Smooth muscle cell of the brain vasculature (primary cell): ENCODE results near the gene PLCB1.
A peak's percentile ranks its signal among the peaks of the same experiment; 100 is the strongest.

Source experiments
- DNase-seq: peaks from one replicate; pipeline ENCODE4 v3.0.0-alpha.2; 2012; ENCODE audit warnings: low read depth, low spot score

The PLCB1 gene

DNA sequence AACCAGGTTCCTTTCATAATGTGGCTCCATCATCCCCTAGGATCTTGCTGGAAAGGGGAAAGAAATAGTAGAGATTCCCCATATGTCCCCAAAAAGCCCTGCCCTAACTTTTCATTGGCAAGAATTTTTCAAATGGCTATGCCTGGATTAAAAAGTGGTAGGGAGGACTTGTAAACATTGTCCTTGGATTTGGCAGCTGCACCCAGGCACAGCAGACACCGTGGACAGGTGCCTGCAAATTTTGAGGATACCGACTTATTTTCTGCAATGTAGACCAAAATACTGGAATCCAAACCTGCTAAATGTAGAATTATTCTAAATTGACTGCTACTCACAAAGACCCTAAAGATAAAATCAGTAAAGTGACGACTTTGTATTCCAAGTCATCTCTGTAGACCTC, 733.6 kb downstream of the PLCB1 start:
- no peak for DNase-seq

DNA sequence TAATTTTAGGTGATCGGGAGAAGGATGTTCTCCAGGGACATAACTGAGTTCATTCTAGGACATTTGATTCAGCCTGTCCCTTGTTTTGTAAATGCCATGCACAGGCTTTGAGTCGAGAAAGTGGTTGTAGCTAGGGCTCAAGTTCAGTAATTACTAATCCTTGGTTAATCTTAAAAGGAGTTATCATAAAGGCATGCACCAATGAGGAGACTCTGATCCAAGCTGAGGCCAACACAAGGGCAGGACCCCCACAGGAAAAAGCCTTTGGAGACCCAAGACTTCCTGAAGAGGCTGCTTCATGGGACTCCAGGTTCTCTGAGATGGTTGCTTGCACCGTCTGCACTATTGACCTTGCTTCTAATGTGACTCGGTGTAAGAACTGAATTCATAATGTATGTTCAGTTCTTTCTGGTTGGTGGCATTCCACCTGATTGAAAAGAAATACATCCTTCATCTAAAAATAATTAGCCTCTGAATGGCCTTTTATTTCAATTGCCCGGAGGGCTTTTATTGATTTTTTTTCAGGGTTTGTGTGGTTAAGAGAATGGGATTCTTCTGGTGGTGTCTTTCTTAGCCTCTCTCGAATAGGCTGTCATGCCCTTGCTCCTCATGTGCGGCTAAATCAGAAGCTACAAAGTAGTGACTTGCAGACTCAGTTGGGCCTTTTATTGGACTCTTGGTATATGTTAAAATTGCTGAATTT, 735.1 kb downstream of the PLCB1 start:
- DNase-seq, result no peak

DNA sequence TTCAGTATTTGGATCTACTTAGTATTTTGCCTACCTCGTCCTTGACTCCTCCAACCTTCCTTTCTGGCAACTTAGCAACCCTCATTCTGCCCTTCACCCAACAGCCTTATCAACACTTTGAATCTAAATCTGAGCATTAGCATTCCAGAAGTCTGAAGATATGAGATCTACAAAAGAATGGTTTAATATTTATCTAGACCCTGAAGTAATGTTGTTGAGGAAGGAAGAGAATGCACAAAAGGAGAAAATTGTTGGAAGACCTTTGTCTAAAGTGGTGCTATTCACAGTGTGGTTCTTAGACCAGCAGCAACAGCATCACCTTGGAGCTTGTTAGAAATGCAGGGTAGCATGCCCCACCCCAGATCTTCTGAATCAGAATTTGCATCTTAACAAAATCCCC, 738.6 kb downstream of the PLCB1 start:
- no peak for DNase-seq

DNA sequence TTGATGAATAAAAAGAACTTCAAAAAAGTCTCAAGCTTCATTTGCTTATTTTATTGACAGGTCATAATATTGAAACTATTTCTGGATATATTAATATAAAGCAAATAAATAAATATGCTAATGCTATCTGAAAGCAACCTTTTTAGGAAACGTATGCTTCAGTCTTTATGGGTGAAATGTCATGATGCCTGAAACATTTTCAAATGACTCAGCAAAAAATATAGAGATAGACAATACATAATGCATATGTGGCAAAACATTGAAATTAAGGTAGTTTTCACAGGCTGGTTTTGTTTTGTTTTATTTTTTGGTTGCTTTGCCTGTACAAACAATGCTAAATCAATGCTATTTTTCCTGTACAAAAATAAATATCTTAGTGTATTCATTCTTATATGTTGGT, 742.4 kb downstream of the PLCB1 start:
- DNase-seq, result no peak

DNA sequence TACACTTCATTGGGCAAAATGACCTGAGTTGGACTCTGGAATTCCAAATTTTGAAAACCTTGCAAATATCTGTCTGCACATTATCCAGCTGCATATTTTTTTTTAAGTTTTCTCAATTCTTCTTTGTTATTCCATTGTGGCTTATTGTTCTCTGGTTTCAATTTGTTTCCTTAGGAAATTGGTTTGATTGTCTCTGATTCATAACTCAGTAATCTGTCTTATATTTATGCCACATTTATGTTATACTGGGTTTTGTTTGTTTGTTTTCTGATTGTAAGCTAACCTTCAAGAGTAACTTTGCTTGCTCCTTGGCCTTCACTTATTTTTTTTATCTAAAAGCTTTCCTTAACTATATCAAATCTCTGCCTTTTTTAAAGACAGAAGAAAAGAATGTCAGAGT, 743.5 kb downstream of the PLCB1 start:
- DNase-seq, result no peak

DNA sequence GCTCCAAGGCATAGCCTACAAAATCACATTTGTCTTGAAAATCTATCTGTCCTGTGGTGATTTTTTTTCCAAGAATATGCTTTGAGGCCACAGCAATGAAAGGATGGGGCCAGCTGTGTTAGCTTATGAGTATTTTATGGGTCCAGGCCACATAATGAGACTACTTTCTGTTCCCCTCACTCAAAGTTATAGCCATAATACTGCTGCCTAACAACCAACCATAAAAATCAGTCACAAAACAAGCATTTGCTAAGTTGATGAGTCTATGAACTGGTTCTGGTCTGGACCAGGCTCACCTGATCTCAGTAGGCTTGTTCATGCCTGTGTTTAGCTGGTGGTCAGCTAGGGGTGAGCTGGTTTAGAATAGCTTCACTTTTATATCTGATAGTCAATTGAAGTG, 744.3 kb downstream of the PLCB1 start:
- DNase-seq, result no peak

DNA sequence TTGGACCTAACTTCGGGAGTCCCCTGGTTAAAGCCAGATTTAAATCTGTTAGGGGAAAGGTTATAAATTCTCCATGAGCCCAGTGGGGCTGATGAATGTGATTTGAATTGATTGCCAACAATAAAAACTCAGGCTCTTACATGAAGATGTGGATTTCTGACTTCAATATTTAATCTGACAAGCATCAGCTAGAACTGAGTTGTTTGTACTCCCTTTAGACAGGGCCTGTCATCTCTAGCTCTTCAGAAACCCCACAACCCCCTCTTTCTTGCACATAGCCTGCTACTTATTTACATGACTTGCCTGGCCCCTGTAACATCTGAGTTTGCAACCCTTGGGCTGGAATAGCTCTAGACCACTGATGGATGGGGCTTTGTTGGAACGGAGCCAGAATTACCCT, 745.2 kb downstream of the PLCB1 start:
- DNase-seq, result no peak

DNA sequence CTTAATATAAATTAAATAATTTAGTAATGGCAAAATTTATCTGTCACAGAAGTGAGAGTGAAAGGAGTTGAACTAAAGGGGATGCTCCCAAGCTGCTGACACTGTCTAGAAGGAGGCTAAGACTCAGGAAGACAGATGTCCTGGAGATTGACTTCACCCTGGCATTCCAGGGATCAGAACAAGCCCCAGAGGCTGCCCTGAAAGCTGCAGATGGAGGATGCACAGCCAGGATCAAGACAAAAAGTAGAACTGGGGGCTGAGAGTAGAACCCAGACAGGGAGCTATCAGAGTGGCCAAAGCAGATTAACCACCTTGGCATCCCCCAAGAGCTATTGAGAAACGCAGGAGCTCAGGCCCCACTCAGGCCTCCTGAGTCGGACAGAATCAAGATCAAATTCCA, 747.6 kb downstream of the PLCB1 start:
- no peak for DNase-seq

DNA sequence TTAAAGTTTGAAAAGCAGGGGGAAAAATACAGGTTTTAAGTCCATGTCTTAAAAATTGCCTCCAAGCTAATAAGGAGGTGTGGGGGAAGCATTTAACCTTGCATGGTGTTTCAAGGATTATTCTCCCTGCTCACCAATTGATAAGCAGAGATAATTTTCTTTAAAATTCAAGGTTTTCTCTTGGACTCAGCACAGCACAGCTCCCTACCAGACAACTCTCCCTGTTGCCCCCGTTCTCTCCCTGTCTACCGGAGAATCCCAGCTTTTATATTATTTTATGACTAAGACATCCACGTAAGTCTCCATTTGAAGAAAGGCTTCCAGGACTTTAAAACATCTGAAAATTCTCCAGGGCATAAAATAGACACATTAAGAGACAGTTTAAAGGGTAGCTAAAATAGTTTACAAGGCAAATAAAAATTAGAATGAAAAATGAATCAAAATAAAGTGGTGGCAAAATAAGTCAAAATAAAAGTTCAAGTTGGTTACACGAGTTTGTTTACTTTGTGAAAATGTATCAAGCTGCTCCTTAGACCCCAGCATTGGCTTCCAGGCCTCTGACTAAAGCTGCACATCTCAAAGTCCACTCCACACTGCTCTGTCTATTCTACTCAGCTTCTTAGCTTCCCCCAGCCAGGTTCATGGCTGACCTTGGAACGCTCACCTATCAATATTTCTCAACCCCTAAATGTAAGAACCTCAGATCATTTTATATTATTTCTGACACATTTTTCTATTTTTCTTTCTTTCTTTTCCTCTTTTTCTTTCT, 748.2 kb downstream of the PLCB1 start:
- DNase-seq, result no peak

DNA sequence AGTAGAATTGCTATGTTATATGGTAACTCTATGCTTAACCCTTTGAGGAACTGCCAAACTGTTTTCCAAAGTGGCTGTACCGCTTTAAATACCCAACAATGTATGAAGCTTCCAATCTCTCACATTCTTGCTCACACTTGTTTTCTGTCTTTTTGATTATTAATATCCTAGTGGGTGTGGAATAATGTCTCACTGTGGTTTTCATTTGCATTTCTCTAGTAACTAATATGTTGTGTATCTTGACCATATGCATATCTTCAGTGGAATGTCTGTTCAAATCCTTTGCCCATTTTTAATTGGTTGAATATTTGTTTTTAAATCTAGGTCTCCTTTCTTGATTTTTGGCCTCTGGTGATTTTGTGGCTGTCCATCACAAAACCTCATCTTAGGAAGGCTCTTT, 759.0 kb downstream of the PLCB1 start:
- DNase-seq, result no peak

DNA sequence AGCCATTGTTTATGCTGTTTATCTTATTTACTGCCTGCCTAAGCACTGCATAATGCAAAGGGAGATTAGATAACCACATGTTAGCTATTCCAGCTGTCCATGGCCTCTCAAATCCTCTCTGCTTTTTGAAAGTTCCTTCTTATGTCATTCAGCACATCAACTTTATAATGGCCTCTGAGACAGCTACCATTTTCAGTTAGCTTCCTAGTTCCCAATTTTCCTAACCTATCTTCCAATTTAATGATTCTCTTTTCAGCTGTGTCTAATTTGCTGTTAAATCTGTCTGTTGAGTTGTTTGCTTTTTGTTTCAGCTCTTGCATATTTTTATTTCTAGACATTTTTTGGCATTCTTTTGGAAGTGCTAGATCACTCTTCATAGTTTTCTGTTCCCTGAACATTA, 763.4 kb downstream of the PLCB1 start:
- no peak for DNase-seq

DNA sequence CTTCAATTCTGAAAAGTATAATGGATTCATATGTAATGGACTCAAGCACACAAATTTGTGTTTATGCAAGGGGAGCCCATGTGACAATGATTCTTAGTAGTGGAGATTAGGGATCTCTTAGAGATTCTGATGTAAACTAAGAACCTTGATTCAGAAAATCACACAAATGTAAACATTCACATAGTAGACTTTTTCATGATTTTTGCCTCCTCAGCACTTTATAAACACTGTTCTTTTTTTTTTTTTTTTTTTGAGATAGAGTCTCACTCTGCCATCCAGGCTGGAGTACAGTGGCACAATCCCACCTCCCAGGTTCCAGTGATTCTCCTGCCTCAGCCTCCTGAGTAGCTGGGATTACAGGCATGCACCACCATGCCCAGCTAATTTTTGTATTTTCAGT, 766.8 kb downstream of the PLCB1 start:
- no peak for DNase-seq

DNA sequence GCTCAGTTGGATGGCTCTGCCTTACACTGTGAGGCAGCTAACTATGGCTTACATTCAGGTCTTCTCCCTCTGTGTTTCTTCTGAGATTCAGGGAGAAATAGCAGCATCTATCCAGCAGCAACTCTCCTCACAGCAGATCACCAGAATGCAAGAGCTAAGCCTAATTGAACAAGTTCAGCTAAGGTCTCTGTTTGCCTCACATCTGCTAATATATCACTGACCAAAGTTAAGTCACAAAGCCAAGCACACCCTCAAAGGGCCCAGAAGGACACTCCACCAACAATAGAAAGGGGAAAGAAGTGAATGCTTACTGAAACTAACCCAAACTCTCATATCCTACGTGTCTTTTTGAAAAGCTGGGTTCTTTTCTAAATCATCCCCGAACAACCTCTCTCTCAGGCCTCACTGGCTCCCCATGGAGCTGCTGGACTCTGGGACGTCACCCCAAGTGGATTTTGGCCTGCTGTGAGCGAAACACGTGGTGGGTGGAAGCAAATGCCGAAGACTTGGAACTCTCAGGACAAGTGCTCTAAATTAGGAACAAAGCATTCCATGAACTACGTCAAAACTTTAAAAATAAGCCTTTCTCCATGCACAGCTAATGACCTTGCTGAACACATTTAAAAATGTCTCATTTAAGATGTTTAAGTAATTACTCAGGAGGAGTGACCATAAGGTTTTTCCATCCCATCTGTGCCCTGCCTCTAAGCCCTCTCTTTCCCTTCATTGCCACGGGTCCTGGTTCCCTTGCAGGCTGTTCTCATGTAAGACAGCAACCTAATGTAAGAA, 769.4 kb downstream of the PLCB1 start:
- DNase-seq, result no peak

DNA sequence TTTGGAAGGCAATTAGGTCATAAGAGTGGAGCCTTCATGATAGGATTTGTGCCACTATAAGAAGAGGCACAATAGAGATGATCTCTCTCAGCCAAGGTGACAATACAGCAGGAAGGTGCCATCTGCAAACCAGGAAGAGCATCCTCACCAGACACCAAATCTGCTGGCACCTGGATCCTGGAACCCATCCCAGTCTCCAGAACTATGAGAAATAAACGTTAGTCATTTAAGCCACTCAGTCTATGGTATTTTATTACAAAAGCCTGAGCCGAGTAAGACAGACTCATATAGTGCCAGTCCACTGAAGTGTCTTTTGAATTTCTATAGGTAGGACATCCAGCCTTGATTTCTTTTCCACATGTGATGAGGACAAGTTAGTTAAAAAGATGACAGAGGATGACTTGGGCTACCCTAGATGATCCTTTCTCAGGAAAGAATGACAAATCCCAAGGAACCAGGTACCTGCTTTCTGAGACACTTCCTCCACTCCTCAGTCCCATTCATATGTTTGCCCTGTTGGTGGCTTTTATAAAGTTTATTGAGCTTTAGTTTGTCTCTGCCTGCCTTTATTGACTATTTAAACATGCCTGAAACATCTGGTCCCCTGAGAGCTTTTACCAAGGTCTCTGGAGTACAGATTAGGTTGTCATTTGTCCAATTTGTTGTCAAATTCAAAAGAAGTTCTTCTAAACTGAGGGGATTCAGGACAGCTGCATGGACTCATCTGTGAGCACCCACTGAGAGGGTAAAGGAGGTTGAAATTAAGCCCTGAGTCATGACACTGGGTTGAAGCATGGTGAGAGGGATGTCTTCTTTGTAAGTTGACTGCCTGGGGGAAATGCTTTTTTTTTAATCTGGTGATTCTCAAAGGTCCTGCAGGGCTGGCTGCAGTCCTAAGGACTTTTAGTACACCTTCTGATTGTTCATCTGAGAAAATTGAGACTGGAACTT, 771.9 kb downstream of the PLCB1 start:
- DNase-seq, result peak; percentile 7

DNA sequence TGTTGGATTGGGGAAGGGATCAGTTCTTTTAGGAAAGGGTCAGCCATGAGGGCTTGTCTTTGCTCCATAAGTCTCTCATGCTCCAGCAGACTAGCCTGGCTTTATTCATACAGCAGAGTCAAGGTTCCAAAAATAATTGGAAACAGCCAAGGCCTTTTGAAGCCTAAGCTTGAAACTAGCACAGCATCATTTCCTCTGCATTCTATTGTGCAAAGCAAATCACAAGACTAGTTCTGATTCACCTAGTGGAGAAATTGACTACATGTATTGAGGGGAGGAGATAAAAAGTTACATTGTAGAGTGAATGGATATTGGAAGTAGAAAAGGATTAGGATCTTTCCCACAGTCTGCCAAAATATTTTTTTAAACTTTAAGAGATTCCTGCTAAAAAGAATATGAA, 777.5 kb downstream of the PLCB1 start:
- DNase-seq, result no peak

DNA sequence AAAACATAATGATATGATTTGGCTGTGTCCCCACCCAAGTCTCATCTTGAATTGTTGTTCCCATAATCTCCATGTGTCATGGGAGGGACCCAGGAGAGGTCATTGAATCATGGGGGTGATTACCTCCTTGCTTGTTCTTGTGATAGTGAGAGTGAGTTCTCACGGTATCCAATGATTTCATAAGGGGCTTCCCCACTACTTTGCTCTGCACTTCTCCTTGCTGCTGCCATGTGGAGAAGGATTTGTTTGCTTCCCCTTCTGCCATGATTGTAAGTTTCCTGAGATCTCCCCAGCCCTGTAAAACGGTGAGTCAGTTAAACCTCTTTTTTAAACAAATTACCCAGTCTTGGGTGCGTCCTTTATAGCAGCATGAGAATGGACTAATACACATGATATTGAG, 780.0 kb downstream of the PLCB1 start:
- DNase-seq, result no peak

DNA sequence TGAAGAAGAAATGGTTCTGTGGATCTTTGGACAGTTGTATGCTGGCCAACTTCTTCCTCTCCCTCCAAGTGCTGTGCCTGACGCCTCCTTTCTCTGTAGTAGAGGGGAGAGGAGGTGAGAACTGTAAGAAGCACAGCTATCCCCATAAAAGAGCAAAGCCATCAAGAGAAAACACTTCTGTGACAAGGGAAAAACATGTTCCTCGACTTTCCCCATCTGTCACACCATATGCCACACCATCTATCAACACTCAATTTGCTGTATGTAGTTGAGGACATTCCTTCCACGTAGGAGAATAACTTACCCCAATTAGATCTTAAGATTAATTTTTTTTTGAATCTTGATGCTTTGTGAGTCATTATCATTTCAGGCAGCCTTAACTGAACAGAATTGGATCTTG, 780.7 kb downstream of the PLCB1 start:
- DNase-seq, result no peak

DNA sequence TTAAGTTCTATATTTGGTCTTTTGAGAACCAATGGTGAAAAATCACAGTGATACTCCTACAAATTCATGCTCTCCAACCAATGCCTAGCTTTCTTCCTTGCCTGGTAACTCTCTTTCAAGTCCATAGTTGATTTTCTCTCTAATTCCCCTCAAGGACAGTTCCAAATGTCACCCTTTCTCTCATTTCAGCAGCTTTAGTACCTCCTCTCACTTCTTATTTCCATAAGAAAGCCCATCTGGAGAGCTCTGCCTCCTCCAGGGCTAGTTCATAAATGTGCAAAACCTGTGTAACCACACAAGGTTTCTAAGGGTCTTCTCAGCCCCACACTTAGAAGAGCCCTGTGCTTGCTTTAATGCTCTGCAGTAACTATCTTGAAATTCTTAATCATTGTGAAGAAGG, 781.4 kb downstream of the PLCB1 start:
- DNase-seq, result no peak

DNA sequence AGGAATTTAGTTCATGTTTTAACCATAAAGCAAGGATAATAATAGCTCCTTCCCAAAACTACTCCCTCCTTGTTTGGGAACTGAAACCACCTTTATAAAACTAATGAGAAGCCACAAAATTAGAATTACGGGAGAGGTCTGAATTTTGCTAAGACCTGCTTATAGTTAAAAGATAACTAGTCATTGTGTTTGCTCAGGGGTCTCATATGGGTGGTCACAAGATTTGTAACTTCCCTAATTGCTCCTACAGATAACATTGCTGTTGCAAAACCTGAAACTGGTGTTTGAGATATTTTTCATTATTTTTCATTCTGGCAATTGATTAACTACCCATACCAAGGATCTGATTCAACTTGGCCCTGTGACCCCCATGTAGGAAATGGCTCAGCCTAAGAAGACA, 782.4 kb downstream of the PLCB1 start:
- no peak for DNase-seq

DNA sequence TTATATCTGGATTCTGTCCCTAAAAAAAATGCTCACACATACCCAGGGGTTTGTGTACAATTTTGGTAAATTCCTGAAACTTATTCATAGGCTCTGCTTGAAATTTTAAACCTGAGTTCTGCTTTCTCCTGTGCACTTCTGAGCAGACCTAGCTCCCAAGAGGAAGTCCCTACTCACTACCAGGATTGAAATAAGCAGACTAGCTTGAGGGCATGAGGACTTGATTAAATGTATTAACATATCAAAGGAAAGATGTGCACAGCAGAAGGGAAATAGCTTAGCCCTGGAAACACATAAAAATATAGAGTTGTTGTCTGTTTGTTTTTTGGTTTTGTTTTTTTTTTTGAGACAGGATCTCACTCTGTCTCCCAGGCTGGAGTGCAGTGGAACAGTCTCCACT, 785.0 kb downstream of the PLCB1 start:
- no peak for DNase-seq

DNA sequence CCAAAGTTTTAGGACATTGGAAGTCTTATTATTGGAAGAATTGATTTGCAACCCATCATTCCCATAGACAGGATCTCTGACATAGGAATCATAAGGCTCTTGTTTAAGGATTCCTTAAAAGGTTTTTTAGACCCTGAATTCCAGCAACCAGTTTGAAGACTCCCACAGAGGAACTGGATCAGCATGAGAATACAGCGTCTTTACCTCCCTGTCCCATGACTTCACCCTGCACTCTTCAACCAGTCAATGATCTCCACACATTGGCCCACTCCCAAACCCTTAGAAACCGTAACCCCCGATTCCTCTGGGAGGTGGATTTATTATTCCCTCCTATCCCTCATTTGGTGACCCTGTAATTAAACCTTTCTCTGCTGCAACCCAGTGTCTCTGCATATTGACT, 786.1 kb downstream of the PLCB1 start:
- DNase-seq, result no peak

DNA sequence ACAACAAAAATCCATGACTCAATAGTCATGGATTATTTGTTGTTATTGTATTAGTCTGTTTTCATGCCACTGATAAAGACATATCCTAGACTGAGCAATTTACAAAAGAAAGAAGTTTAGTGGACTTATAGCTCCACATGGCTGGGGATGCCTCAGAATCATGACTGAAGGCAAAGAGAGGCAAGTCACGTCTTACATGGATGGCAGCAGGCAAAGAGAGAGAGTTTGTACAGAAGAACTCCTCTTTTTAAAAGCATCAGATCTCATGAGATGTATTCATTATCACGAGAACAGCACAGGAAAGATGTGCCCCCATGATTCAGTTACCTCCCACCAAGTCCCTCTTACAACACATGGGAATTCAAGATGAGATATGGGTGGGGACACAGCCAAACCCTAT, 792.5 kb downstream of the PLCB1 start:
- DNase-seq, result no peak
